Stimulated activated CD8-positive, alpha-beta memory T cell treated with anti-CD3 and anti-CD28 coated beads, Interleukin-7, amount 100 ng/mL, for 48 hours (primary cell): ENCODE data around the gene TEX13B.

Source experiments
- DNase-seq, 2 donors: peaks; one replicate each; pipeline ENCODE4 v3.0.0-alpha.2; 2020; ENCODE audit warnings: low read depth in 1 of 2; ENCODE audit errors: extremely low read depth in 1 of 2

Gene TEX13B

GRCh38 chrX:107940095-107940494 is 42.1 kb downstream of the TEX13B start:
- DNase-seq = no peak

GRCh38 chrX:107936434-107936730 is 45.8 kb downstream of the TEX13B start:
- no peak for DNase-seq

- DNase-seq = no peak
Observed at GRCh38 chrX:107935664-107936433, 46.3 kb downstream of the TEX13B start.

GRCh38 chrX:107935200-107935599 is 47.0 kb downstream of the TEX13B start:
- DNase-seq = no peak

GRCh38 chrX:107934262-107934661 is 47.9 kb downstream of the TEX13B start:
- no peak for DNase-seq
